GM19455 (cell line): Measurements from ENCODE around the gene DTX3L.
"Not testable (repeated sequence)": the region's sequence is repeated elsewhere in the genome, so short reads cannot be mapped to it uniquely, and the experiment has no call there.

Experiments used
- ATAC-seq: cut with Tn5 transposase; IDR thresholded peaks from one replicate; pipeline ENCODE4 v1.9.1; 2021; ENCODE audit not compliant: unreplicated experiment

DTX3L gene

GRCh38 chr3:122560680-122561079, 3.5 kb upstream of the DTX3L start:
- no peak for ATAC-seq

- ATAC-seq: no peak
These were observed 1.0 kb upstream of the DTX3L start for GRCh38 chr3:122562923-122563716.

- ATAC-seq: peak; percentile 11
These were observed 467 bp upstream of the DTX3L start for GRCh38 chr3:122563717-122564025.

GRCh38 chr3:122568131-122568530, 4.0 kb downstream of the DTX3L start:
- not testable (repeated sequence) for ATAC-seq

- ATAC-seq: no peak
These were observed 4.6 kb downstream of the DTX3L start for GRCh38 chr3:122568755-122569154.

- ATAC-seq: no peak
These were observed 8.8 kb downstream of the DTX3L start for GRCh38 chr3:122572940-122573412.

GRCh38 chr3:122576174-122576940, 12.2 kb downstream of the DTX3L start:
- peak; percentile 84 for ATAC-seq

- no peak for ATAC-seq
These were observed 13.4 kb downstream of the DTX3L start, which contains the start of gene PARP15 for GRCh38 chr3:122577409-122578031. PARP15 (plus strand) TSS chr3:122577650; CDS start chr3:122577668, 18 bp downstream.

GRCh38 chr3:122578069-122578740, 14.1 kb downstream of the DTX3L start:
- no peak for ATAC-seq

GRCh38 chr3:122580470-122580869, 16.3 kb downstream of the DTX3L start:
- no peak for ATAC-seq

GRCh38 chr3:122581622-122582021, 17.5 kb downstream of the DTX3L start:
- ATAC-seq: no peak

GRCh38 chr3:122582390-122582789, 18.3 kb downstream of the DTX3L start:
- no peak for ATAC-seq

GRCh38 chr3:122586098-122586497, 22.0 kb downstream of the DTX3L start:
- ATAC-seq: no peak

- no peak for ATAC-seq
These were observed 22.8 kb downstream of the DTX3L start for GRCh38 chr3:122586773-122587485.

- no peak for ATAC-seq
These were observed 23.4 kb downstream of the DTX3L start for GRCh38 chr3:122587572-122587971.

GRCh38 chr3:122589297-122589696, 25.2 kb downstream of the DTX3L start:
- ATAC-seq: no peak

- ATAC-seq: no peak
These were observed 26.5 kb downstream of the DTX3L start for GRCh38 chr3:122590610-122591009.

GRCh38 chr3:122594025-122594424, 29.9 kb downstream of the DTX3L start:
- no peak for ATAC-seq

- ATAC-seq: no peak
These were observed 34.0 kb downstream of the DTX3L start for GRCh38 chr3:122598151-122598550.

- no peak for ATAC-seq
These were observed 34.4 kb downstream of the DTX3L start for GRCh38 chr3:122598556-122598955.
